Heart left ventricle (tissue), 13 donors: ENCODE results near the gene CDC42EP1.

Experiments
- CTCF ChIP-seq, 12 donors: fragments of 200-600 bp; sonication (generic) in 4 of 12; IDR thresholded peaks; one replicate each; pipeline versions ENCODE4 v1.5.0 to v1.8.0; 2018 to 2022; ENCODE audit warnings: antibody characterized with exemption in 12 of 12, mild to moderate bottlenecking in 5 of 12
- POLR2A ChIP-seq, 2 donors: fragments of 450-650 bp; IDR thresholded peaks; one replicate each; pipeline ENCODE4 v1.6.1; 2017; ENCODE audit warnings: antibody characterized with exemption in 2 of 2, mild to moderate bottlenecking in 2 of 2, moderate library complexity in 2 of 2
- donor health status: ischemic (EF 13 %, LVEDD 7.1; RV severe dilation, severe dysfunction).
- donor health status: DM: no; HTN: yes; CAD: no.
- donor health status: DM: no; HTN: no; CAD: no.
- donor health status: ischemic (EF 25% LVEDD 6.9; RV normal size, moderate dysfunction).
- donor health status: ischemic (EF 25% LVEDD 5.7; RV mildly dilated, moderate dysfunction).
- donor health status: ischemic (EF 35%, LVEDD 5.7; RV mildly dilated, moderate dysfunction).
- donor health status: nonischemic (EF 11% LVEDD 7.7; RV severe dilation, severe dysfunction).
- donor health status: DM: yes; HTN: yes; CAD: no.
- donor health status: PGD.
- donor health status: ischemic (EF 29% LVEDD 5.4; RV normal size, mild dysfunction).
- donor health status: nonischemic (EF 23%, LVEDD 6.1; RV moderate dilation, normal function).

- TF ChIP-seq POLR2A (IDR thresholded peaks at IDR 0.05) (no peak), CTCF (IDR thresholded peaks at IDR 0.05) (no peak)
Observed at GRCh38 chr22:37521236-37521739, 39.0 kb upstream of the CDC42EP1 start.
